NB4 (cell line): ENCODE data around the gene ROBO1.

Experiments used
- MAX ChIP-seq: IDR thresholded peaks from 2 replicates; pipeline ENCODE4 v1.6.1; 2011; ENCODE audit warnings: low read depth, low read length
- MYC ChIP-seq: IDR thresholded peaks from 2 replicates; pipeline ENCODE4 v1.6.1; 2011; ENCODE audit warnings: low read depth, low read length
- POLR2A ChIP-seq: IDR thresholded peaks from 2 replicates; pipeline ENCODE4 v1.6.1; 2011; ENCODE audit warnings: mild to moderate bottlenecking; ENCODE audit not compliant: insufficient read length; ENCODE audit errors: extremely low read depth
- TF ChIP-seq, protein P1 (sequence below): IDR thresholded peaks from one replicate; pipeline ENCODE4 v1.5.1; 2012; ENCODE audit warnings: low read depth, low read length

GRCh38 chr3:78690766-78691165 is 1077.0 kb downstream of the ROBO1 start:
- TF ChIP-seq POLR2A (no peak), MAX (no peak), MYC (no peak)
- TF ChIP-seq, protein P1, sequence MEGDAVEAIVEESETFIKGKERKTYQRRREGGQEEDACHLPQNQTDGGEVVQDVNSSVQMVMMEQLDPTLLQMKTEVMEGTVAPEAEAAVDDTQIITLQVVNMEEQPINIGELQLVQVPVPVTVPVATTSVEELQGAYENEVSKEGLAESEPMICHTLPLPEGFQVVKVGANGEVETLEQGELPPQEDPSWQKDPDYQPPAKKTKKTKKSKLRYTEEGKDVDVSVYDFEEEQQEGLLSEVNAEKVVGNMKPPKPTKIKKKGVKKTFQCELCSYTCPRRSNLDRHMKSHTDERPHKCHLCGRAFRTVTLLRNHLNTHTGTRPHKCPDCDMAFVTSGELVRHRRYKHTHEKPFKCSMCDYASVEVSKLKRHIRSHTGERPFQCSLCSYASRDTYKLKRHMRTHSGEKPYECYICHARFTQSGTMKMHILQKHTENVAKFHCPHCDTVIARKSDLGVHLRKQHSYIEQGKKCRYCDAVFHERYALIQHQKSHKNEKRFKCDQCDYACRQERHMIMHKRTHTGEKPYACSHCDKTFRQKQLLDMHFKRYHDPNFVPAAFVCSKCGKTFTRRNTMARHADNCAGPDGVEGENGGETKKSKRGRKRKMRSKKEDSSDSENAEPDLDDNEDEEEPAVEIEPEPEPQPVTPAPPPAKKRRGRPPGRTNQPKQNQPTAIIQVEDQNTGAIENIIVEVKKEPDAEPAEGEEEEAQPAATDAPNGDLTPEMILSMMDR = no peak
